ENCODE results near the gene JPH2. TPM values are rescaled to one million over a fixed set of nuclear protein-coding genes. Genes with fewer than 3 reads are reported as not detected.
A peak's percentile ranks its signal among the peaks of the same experiment; 100 is the strongest.

Gene JPH2
- total RNA-seq, 2 donors from 2014 or later: 131 to 168 TPM

DNA sequence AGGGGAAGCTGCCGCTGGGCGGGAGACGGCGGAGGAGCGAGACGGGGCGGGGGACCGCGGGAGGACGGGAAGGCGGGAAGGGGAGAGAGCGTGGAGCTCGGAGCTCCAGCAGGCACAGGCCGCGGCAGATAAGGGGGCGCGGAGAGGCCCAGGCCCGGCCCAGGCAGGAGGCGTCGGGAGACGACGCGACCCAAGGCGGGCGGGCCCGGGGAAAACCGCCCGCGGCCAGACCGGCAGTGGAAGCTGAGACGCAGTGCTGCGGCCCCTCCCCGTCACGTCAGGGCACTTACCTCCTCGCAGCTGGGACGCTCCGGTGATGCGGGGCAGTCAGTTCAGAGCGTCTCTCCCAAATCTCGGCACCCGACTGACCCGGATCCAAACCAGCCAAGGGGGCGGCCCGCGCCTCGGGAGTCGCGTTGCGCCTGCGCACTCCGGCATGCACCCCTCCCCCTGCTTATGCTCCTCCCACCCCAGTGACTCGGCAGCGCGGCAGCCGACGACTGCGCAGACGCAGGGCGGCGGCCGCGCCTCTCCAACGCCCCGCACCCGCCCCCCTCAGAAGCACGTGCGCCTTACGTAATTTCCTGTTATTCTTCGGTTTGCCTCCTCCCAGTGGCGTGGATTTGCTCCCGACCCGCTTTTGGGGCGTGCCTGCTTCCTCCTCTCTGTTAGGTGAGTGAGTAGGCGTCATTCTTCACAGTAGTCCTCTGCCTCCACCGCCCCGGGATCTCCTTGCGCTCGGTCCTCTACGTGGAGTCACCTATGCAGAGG, 23.6 kb upstream of the JPH2 start, which contains the start of gene OSER1:
OSER1 (minus strand) TSS at position 366 of the 771 bp plus-strand sequence. CDS start 3,814 bp downstream, outside the sequence.
- H3K27ac ChIP-seq: peak within 1 kb of the TSS; percentile 94 to 99
- DNase-seq (ENCODE audit: low spot score): peak; percentile 99
- peaks cover 7% of the 10 kb centered on the region for H3K36me3 ChIP-seq
- H3K27me3 ChIP-seq: no peaks in the 10 kb centered on the region
- peak within 1 kb of the TSS; percentile 94 to 97 for H3K4me3 ChIP-seq
- H3K4me1 ChIP-seq: peaks cover 0 to 59% of the 10 kb centered on the region in 2 donors
- H3K9me3 ChIP-seq: no peaks in the 10 kb centered on the region
- TF ChIP-seq, protein P1, sequence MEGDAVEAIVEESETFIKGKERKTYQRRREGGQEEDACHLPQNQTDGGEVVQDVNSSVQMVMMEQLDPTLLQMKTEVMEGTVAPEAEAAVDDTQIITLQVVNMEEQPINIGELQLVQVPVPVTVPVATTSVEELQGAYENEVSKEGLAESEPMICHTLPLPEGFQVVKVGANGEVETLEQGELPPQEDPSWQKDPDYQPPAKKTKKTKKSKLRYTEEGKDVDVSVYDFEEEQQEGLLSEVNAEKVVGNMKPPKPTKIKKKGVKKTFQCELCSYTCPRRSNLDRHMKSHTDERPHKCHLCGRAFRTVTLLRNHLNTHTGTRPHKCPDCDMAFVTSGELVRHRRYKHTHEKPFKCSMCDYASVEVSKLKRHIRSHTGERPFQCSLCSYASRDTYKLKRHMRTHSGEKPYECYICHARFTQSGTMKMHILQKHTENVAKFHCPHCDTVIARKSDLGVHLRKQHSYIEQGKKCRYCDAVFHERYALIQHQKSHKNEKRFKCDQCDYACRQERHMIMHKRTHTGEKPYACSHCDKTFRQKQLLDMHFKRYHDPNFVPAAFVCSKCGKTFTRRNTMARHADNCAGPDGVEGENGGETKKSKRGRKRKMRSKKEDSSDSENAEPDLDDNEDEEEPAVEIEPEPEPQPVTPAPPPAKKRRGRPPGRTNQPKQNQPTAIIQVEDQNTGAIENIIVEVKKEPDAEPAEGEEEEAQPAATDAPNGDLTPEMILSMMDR (IDR thresholded peaks at IDR 0.05): no peak

DNA sequence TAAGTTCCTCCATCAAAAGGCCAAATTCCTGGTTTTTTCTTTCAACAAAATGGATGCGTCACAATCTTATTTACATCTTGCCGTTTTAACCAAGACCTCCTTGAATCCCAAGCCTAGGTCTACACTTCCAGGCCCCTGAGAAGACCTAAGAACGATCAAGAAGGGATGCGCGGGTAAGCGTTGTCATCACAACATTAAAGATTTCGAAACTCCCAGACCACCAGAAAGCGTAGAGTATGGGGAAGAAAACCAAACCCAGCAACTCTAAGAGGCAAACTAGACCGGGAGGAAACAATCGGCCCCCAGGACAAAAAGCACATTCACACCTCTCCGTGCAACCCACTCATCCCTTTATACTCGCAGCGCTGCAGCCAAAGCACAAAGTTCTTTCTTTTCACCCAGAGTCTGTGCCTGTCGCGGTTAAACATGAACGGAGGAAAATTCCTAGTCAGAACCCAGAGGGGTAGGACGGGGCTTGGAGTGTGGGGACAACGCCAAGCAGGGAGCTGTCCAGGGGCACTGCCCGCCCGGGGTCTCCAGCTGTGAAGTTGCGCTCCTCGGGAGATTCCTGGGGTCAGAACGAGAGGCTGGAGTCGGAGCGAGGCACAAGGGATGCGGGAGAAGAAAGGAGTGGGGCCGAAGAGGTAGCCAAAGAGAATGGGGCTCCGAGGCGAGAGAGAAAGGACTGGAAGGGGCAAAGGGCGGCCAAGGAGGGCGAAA, 22.9 kb upstream of the JPH2 start:
- TF ChIP-seq, protein P1 (IDR thresholded peaks at IDR 0.05): no peak
- DNase-seq (ENCODE audit: low spot score): no peak
- Histone ChIP-seq H3K4me3 (peak overlapping the region; percentile 94 to 97), H3K9me3 (no peaks in the 10 kb centered on the region), H3K27ac (peak overlapping the region; percentile 94 to 99), H3K4me1 (peaks cover 0 to 55% of the 10 kb centered on the region in 2 donors), H3K27me3 (no peaks in the 10 kb centered on the region), H3K36me3 (peaks cover 7% of the 10 kb centered on the region)

DNA sequence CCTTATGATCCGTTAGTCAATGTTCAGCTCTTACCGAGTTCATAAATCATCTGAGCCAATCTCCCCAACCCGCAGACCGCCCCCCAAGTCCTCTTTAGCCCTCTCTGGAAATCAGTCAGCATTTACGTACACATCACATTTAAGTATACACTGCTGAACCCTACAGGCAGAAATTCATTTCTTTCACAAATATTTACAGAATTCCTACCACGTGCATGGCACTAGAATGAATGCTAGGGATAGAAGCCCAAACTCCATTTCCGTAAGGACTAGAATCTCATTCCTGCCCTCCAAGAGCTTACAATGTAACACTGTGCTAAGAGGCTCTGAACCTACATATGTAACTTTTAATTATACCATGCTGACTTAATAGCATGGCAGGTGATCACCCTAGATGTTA, 21.8 kb upstream of the JPH2 start:
- no peaks in the 10 kb centered on the region for H3K9me3 ChIP-seq
- peak overlapping the region; percentile 94 to 99 for H3K27ac ChIP-seq
- TF ChIP-seq, protein P1 (IDR thresholded peaks at IDR 0.05): no peak
- DNase-seq (ENCODE audit: low spot score): no peak
- H3K27me3 ChIP-seq: no peaks in the 10 kb centered on the region
- peaks cover 0 to 65% of the 10 kb centered on the region in 2 donors for H3K4me1 ChIP-seq
- H3K4me3 ChIP-seq: peak overlapping the region; percentile 94 to 97
- peaks cover 7% of the 10 kb centered on the region for H3K36me3 ChIP-seq

DNA sequence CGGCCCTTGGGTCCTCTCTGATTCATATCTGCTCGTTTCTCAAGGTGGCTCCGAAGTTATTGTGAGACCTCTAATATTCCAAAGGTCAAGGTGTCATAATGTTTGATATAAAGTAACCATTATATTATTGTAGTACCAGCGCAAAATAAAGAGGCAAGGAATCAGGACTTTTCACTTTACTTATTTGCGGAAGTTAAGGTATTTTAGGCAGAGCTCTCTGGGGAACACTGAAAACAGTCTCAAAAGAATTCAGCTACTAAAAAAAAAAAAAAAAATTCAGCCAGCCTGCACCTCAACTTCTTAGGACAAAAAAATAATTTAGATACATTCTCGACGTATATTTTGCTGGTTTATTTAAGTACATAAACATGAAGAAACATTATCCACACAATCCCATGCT, 21.2 kb upstream of the JPH2 start:
- no peaks in the 10 kb centered on the region for H3K9me3 ChIP-seq
- peak; percentile 18 for DNase-seq (ENCODE audit: low spot score)
- H3K4me1 ChIP-seq: peaks cover 0 to 71% of the 10 kb centered on the region in 2 donors
- no peaks in the 10 kb centered on the region for H3K27me3 ChIP-seq
- peaks cover 7% of the 10 kb centered on the region for H3K36me3 ChIP-seq
- TF ChIP-seq, protein P1 (IDR thresholded peaks at IDR 0.05): no peak
- H3K4me3 ChIP-seq: peak overlapping the region in 1 of 2 donors; percentile 94
- H3K27ac ChIP-seq: peak overlapping the region; percentile 94 to 99

DNA sequence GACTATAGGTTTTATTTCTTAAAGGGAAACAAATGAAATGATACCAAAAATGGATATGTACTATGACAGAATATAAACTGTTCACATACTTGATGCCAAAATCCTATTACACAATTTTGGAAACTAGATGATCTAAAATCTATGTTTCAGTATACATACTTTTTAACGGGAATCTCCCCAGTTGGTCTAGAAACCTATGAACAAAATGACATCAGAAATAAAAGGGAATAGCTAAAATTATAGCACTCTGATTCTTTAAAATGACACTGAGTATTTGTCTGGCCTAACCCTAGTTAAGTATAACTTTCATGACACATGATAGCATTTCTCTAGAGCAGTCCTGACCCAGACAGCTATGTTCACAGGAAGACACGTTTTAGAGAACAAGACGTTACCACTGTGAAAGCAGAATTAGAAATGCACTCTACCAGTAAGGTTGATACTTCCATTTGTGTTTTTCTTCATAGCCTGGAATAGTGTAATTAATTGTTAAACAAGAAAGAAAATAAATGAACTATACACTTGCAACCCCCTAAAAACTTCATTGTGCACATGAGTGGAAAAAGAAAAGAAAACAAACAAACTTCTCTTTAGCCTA, 20.2 kb upstream of the JPH2 start:
- H3K4me1 ChIP-seq: peaks cover 0 to 70% of the 10 kb centered on the region in 2 donors

More for the DNA sequence above, 20.2 kb upstream of the JPH2 start:
- DNase-seq (ENCODE audit: low spot score): no peak
- Histone ChIP-seq H3K27me3 (no peaks in the 10 kb centered on the region), H3K36me3 (peaks cover 9% of the 10 kb centered on the region), H3K9me3 (no peaks in the 10 kb centered on the region), H3K4me3 (no peak overlapping the region), H3K27ac (peak overlapping the region; percentile 94 to 99)
- TF ChIP-seq, protein P1 (IDR thresholded peaks at IDR 0.05): no peak
